Inferior parietal cortex (tissue), 1 donor: ENCODE measurements around the gene NEB.
"Not testable (repeated sequence)": the region's sequence is repeated elsewhere in the genome, so short reads cannot be mapped to it uniquely, and the experiment has no call there.

Source experiments
- DNase-seq: peaks from one replicate; pipeline ENCODE4 v3.0.0-alpha.2; 2016; ENCODE audit errors: extremely low spot score

Gene NEB

GRCh38 chr2:151559431-151559830 lies 174.8 kb downstream of the NEB start:
- not testable (repeated sequence) for DNase-seq

- not testable (repeated sequence) for DNase-seq
Observed at GRCh38 chr2:151557883-151558282, 176.4 kb downstream of the NEB start.

GRCh38 chr2:151556121-151556520 lies 178.2 kb downstream of the NEB start:
- DNase-seq: no peak

- no peak for DNase-seq
Observed at GRCh38 chr2:151552287-151552686, 182.0 kb downstream of the NEB start.

GRCh38 chr2:151551556-151551955 lies 182.7 kb downstream of the NEB start:
- DNase-seq: no peak

GRCh38 chr2:151549191-151549590 lies 185.1 kb downstream of the NEB start:
- DNase-seq: no peak

- peak; percentile 43 for DNase-seq
Observed at GRCh38 chr2:151544449-151544848, 189.8 kb downstream of the NEB start.

- DNase-seq: no peak
Observed at GRCh38 chr2:151543876-151544275, 190.4 kb downstream of the NEB start.

- no peak for DNase-seq
Observed at GRCh38 chr2:151534001-151534400, 200.3 kb downstream of the NEB start.

GRCh38 chr2:151533127-151533526 lies 201.1 kb downstream of the NEB start:
- DNase-seq: no peak

- DNase-seq: no peak
Observed at GRCh38 chr2:151526572-151527090, 207.6 kb downstream of the NEB start.

- no peak for DNase-seq
Observed at GRCh38 chr2:151525821-151526373, 208.4 kb downstream of the NEB start.

- no peak for DNase-seq
Observed at GRCh38 chr2:151523850-151524249, 210.4 kb downstream of the NEB start.

GRCh38 chr2:151522556-151522955 lies 211.7 kb downstream of the NEB start:
- no peak for DNase-seq

GRCh38 chr2:151520976-151521375 lies 213.3 kb downstream of the NEB start:
- DNase-seq: no peak

GRCh38 chr2:151518802-151519201 lies 215.5 kb downstream of the NEB start:
- no peak for DNase-seq

GRCh38 chr2:151508519-151508918 lies 225.8 kb downstream of the NEB start:
- DNase-seq: no peak

- no peak for DNase-seq
Observed at GRCh38 chr2:151506170-151506569, 228.1 kb downstream of the NEB start.

GRCh38 chr2:151498178-151498577 lies 236.1 kb downstream of the NEB start:
- no peak for DNase-seq

GRCh38 chr2:151491496-151491895 lies 242.8 kb downstream of the NEB start:
- no peak for DNase-seq

- DNase-seq: no peak
Observed at GRCh38 chr2:151490276-151490675, 244.0 kb downstream of the NEB start.

- no peak for DNase-seq
Observed at GRCh38 chr2:151486053-151486452, 248.2 kb downstream of the NEB start.

- no peak for DNase-seq
Observed at GRCh38 chr2:151484100-151484499, 250.2 kb downstream of the NEB start.

- DNase-seq: no peak
Observed at GRCh38 chr2:151483546-151483945, 250.7 kb downstream of the NEB start.
